Adipocyte (in vitro differentiated cells): ENCODE data around the gene MARCHF4.

Source experiments
- DNase-seq: peaks from one replicate; pipeline ENCODE4 v3.0.0-alpha.2; 2015; ENCODE audit warnings: low read depth
- H3K27me3 ChIP-seq: replicated peaks from 2 replicates; pipeline ENCODE4 v1.7.0; 2013; ENCODE audit warnings: mild to moderate bottlenecking, low read length, moderate library complexity; ENCODE audit not compliant: control insufficient read depth, insufficient read depth
- H3K36me3 ChIP-seq: 2 replicates; pipeline ENCODE4 v1.7.0; 2013; ENCODE audit warnings: low read length, mild to moderate bottlenecking, moderate library complexity; ENCODE audit not compliant: control insufficient read depth, insufficient read depth, severe bottlenecking
- H3K4me1 ChIP-seq: 2 replicates; pipeline ENCODE4 v1.7.0; 2013; ENCODE audit warnings: mild to moderate bottlenecking, low read length, moderate library complexity; ENCODE audit not compliant: control insufficient read depth, insufficient read depth
- H3K4me3 ChIP-seq: 2 replicates; pipeline ENCODE4 v1.7.0; 2013; ENCODE audit warnings: mild to moderate bottlenecking, low read length, moderate library complexity
- H3K9ac ChIP-seq: 2 replicates; pipeline ENCODE4 v1.7.0; 2013; ENCODE audit warnings: mild to moderate bottlenecking, low read length, moderate library complexity
- H3K9me3 ChIP-seq: 2 replicates; pipeline ENCODE4 v1.7.0; 2013; ENCODE audit warnings: mild to moderate bottlenecking, low read length, moderate library complexity; ENCODE audit not compliant: control insufficient read depth

MARCHF4 gene

DNA sequence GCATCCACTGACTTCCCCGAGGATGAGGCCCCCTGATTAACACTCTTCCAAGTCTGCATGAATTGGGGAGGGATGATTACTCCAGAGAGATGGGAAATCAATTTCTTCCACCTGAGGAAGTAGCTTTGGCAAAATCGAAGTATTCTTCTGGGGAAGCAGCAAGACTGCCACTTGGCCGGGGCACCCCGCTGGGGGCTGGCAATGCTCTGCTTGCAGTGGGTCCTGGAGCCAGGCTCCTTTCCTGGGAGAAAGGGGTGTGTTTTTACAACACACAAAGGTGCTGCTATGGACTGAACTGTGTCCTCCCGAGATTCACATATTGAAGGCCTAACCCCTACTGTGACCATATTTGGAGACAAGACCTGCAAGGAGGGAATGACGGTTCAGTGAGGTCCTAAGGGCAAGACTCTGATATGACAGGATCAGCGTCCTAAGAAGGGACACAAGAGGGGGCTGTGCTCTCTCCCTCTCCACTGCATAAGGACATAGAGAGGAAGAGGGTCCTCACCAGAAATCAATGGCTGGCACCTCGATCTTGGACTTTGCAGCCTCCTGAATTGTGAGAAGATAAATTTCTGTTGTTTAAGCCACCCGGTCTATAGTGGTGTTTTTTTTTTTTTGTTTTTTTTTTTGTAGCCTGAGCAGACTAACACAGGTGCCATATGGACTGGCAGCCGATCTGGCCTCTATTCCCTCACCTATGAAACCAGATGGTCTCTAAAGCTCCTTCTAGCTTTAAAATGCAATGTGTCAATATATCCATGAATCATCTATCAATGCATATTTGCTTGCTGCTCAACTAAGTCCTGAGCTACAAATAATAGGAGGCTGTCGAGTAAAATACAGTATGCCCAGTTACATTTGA lies 36.4 kb upstream of the MARCHF4 start:
- no peak overlapping the region for H3K4me3 ChIP-seq
- no peak for DNase-seq
- H3K27me3 ChIP-seq, result no peaks in the 10 kb centered on the region
- no peaks in the 10 kb centered on the region for H3K36me3 ChIP-seq
- no peak overlapping the region for H3K9ac ChIP-seq
- peaks cover 9% of the 10 kb centered on the region for H3K4me1 ChIP-seq
- no peaks in the 10 kb centered on the region for H3K9me3 ChIP-seq

DNA sequence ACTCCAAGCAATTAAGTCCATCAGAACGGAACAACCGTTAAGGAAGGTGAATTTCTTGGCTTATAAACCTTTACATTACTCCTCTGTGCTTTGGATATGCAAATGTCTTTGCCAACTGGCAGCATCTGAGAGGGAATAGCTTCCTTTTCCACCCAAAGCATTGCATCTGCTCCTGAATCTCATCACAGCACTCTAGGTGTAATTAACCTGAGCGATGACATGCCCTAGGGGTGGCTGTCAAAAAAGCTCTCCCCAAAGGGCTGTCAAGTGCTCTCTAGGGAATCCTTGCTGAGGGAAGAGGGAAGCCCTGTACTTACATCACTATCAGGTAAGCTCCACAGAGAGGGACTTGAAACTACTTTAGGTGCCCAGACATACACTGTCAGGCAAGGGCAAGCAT lies 34.5 kb upstream of the MARCHF4 start:
- Histone ChIP-seq H3K9ac (no peak overlapping the region), H3K27me3 (no peaks in the 10 kb centered on the region), H3K9me3 (no peaks in the 10 kb centered on the region), H3K36me3 (no peaks in the 10 kb centered on the region), H3K4me3 (no peak overlapping the region), H3K4me1 (peaks cover under 1% of the 10 kb centered on the region)
- DNase-seq, result no peak

DNA sequence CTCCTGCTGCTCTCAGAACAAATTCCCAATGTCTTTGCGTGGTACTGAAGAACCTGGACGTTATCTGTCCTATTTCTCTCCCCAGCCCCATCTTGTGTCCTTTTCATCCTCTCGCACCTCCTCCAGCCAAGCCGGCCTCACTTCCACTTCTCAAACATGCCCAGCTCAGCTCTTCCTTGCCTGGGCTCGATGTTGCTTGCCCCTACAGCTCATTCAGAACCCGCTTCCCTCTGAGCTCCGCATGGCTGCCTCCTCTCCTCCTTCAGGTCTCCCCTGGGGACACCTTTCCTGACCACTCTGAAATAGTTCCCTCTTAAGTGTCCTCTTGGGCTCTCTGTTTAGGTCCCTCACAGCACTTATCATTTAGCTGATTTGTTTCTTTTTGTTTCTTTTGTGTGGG lies 33.3 kb upstream of the MARCHF4 start:
- DNase-seq, result no peak
- no peaks in the 10 kb centered on the region for H3K36me3 ChIP-seq
- H3K4me1 ChIP-seq, result no peaks in the 10 kb centered on the region
- H3K9ac ChIP-seq, result no peak overlapping the region
- no peaks in the 10 kb centered on the region for H3K27me3 ChIP-seq
- no peak overlapping the region for H3K4me3 ChIP-seq
- H3K9me3 ChIP-seq, result peaks cover 5% of the 10 kb centered on the region

DNA sequence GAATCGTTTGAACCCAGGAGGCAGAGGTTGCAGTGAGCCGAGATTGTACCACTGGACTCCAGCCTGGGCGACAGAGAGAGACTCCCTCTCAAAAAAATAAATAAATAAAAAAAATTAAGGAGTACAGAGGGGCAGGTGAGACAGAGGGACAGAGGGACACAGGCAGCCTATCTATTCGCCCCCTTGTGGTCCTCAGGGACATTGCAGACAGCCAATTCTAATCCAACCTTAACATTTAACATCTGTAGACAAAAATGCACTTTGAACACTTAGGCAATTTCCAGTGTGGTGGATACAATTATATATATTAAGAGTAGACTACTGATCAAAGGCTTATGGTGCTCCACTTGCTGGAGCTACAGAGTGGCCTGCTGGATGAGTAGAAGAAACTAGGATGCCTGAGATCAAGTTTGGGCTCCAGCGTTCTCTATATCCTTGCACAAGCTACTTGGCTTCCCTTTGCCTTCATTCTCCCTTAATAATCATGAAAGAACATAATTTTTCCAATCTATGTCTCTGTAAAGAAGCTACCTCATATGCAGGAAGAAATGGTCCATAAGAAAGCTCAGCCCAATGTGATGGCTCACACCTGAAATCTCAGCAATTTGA lies 31.8 kb upstream of the MARCHF4 start:
- Histone ChIP-seq H3K27me3 (no peaks in the 10 kb centered on the region), H3K36me3 (no peaks in the 10 kb centered on the region), H3K4me1 (no peaks in the 10 kb centered on the region), H3K4me3 (no peak overlapping the region), H3K9me3 (peaks cover 5% of the 10 kb centered on the region), H3K9ac (no peak overlapping the region)
- DNase-seq, result peak; percentile 75

DNA sequence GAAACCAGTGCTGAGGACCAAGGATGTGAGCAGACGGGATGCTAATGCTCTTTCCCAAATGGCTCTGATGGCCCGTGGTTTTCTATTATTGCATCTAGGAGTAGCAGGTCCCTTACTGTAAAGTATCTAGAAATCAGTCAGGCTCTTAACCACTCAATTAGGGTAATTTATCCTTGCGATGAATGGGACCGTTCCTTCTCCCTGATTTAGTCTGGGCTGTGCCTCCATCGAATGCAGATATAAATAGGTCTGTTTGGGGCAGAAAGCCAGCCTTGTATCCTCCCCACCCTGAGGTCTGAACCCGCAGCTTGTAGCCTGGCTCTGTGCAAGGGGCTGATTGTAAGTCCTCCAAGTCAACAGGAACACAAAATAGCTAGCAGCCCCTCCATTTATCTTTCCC lies 30.5 kb upstream of the MARCHF4 start:
- no peaks in the 10 kb centered on the region for H3K4me1 ChIP-seq
- no peaks in the 10 kb centered on the region for H3K27me3 ChIP-seq
- H3K9ac ChIP-seq, result no peak overlapping the region
- H3K9me3 ChIP-seq, result peaks cover 5% of the 10 kb centered on the region
- H3K36me3 ChIP-seq, result no peaks in the 10 kb centered on the region
- no peak overlapping the region for H3K4me3 ChIP-seq
- DNase-seq, result no peak

DNA sequence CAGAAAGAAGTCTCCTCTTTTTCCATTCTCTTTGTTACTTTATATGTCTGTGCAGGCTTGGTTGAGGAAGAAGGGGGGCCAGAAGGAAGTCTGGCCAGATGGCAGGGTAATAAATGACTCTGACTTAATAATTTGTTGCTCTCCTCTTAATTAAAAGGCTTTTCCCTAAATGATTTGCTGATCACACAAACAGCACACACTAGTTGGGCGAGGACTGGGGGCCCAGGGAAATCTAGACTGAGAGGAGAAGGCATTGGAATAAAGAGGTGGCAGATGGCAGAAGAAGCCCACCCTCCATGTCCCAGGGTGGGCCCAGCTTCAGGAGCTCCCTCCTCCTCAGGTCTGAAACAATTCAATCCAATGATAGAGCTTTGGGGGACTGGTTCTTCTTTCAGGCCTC lies 27.3 kb upstream of the MARCHF4 start:
- Histone ChIP-seq H3K9me3 (peaks cover 5% of the 10 kb centered on the region), H3K9ac (no peak overlapping the region), H3K4me1 (no peaks in the 10 kb centered on the region), H3K36me3 (no peaks in the 10 kb centered on the region), H3K27me3 (peaks cover 4% of the 10 kb centered on the region), H3K4me3 (no peak overlapping the region)
- no peak for DNase-seq

DNA sequence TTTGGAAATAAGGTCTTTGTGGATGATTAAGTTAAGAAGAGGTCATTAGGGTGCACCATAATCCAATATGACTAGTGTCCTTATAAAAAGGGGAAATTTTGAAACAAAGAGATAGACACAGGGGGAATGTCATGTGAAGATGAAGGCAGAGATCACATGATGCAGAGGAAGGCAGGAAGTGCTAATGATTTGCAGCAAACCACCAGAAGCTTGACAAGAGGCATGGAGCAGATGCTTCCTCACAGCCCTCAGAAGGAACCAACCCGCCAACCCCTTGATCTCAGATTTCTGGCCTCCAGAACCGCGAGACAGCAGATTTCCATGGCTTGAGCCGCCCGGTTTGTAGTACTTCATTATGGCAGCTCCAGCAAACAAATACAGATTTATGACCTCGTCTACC lies 22.6 kb upstream of the MARCHF4 start:
- Histone ChIP-seq H3K27me3 (peaks cover 4% of the 10 kb centered on the region), H3K36me3 (no peaks in the 10 kb centered on the region), H3K4me1 (no peaks in the 10 kb centered on the region), H3K9ac (no peak overlapping the region), H3K9me3 (no peaks in the 10 kb centered on the region), H3K4me3 (no peak overlapping the region)
- DNase-seq, result no peak

DNA sequence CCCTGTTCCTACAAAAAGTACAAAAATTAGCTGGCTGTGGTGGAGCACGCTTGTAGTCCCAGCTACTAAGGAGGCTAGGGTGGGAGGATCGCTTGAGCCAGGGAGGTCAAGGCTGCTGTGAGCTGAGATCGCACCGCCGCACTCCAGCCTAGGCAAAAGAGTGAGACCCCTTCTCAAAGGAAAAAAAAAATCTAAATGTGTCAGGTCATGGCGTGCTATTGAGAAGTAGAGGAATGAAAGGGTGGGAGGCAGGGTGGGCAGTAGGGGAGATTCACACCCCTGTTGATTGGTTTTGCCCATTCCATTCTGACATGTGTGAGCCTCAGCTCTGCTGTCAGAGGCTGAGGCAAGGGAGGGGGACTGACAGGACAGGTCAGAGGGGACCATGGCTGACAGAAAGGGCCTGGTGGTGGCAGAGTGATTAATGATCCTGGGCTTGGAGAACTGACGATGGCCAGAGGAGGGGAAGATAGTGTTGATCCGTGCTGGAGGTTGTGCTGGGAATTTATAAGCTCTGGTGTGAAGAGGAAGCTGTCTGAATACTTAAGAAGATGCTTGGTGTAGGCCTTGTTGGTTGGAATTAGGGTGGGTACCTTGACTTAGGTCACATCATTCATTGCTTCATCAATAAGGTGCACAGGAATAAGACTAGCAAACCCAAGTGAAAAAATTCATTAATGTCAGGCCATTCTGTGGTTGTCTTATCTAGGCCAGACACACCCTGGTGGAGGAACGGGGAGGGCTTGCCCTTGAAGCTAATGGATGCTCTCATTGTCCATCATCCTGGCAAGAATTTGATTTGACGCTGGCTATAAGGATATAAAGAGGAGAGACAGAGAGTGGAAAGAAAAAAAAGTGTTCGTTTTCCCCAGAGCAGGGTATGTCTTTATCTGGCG lies 20.9 kb upstream of the MARCHF4 start:
- H3K27me3 ChIP-seq, result peaks cover 4% of the 10 kb centered on the region
- peaks cover 4% of the 10 kb centered on the region for H3K4me1 ChIP-seq
- H3K36me3 ChIP-seq, result no peaks in the 10 kb centered on the region
- H3K4me3 ChIP-seq, result no peak overlapping the region
- H3K9ac ChIP-seq, result no peak overlapping the region
- H3K9me3 ChIP-seq, result no peaks in the 10 kb centered on the region
- no peak for DNase-seq

DNA sequence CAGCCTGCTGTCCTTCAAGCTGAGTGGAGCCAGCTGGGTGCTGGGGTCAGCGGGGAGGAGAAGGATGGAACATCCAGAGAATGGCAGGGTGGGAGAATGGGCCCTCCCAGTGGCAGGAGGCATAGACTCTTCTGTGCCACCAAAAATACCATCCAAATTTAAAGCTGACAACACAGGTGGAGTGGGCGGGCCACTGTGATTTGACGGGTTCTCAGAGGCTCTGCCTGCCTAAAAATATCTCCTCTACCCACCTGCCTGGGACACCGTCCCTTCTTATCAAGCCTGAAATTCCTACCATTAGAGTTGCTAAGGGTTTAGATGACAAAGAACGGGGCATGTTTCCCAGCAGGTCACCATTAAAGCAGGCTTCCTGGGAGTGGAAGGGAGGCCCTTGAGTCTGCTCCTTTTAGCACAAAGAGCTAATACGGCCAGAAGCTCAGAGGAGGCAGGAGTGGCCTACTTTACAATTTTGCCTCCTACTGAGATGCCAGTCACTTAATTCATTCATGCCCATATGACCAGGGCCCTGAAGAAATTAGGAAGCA lies 19.8 kb upstream of the MARCHF4 start:
- DNase-seq, result no peak
- Histone ChIP-seq H3K4me3 (no peak overlapping the region), H3K36me3 (no peaks in the 10 kb centered on the region), H3K4me1 (peaks cover 4% of the 10 kb centered on the region), H3K9ac (no peak overlapping the region), H3K27me3 (peaks cover 4% of the 10 kb centered on the region), H3K9me3 (no peaks in the 10 kb centered on the region)

DNA sequence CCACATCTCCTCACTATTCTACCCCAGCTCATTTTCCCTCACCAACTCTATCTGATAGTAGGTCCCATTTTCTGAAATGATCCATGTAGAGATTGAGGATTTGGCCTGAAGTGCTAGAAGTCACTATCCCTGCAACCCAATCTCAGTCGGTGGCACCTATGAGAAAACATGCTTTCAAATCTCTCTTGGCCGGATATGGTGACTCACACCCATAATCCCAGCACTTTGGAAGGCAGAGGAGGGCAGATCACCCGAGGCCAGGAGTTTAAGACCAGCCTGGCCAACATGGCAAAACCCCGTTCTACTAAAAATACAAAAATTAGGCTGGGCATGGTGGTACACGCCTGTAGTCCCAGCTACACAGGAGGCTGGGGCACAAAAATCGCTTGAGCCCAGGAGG lies 19.1 kb upstream of the MARCHF4 start:
- H3K4me1 ChIP-seq, result peaks cover 4% of the 10 kb centered on the region
- peaks cover 4% of the 10 kb centered on the region for H3K27me3 ChIP-seq
- no peak overlapping the region for H3K4me3 ChIP-seq
- no peaks in the 10 kb centered on the region for H3K9me3 ChIP-seq
- no peaks in the 10 kb centered on the region for H3K36me3 ChIP-seq
- peak; percentile 22 for DNase-seq
- H3K9ac ChIP-seq, result no peak overlapping the region

DNA sequence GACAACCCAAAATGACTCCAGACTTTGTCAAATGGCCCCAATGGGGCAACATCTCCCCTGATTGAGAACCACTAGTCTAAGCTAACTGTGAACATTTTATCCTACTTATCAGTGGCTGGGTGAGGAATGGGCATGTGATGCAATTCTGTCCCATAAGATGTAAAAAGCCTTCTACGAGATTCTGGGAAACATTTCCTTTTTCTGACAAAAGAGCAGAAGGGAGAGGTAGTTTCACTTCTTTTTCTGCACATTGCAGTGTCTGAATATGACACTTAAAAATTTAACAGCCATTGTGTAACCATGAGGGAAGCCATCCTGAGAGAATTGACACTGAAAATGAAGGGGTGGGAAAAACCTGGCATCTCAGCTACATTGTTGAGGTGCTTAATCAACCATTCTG lies 17.3 kb upstream of the MARCHF4 start:
- H3K4me1 ChIP-seq, result peaks cover 4% of the 10 kb centered on the region
- H3K9me3 ChIP-seq, result no peaks in the 10 kb centered on the region
- DNase-seq, result peak; percentile 34
- H3K36me3 ChIP-seq, result no peaks in the 10 kb centered on the region
- H3K4me3 ChIP-seq, result no peak overlapping the region
- no peaks in the 10 kb centered on the region for H3K27me3 ChIP-seq
- H3K9ac ChIP-seq, result peak overlapping the region; percentile 10
